Measurements from ENCODE around the gene DTX1.
A peak's percentile ranks its signal among the peaks of the same experiment; 100 is the strongest.

Gene DTX1

DNA sequence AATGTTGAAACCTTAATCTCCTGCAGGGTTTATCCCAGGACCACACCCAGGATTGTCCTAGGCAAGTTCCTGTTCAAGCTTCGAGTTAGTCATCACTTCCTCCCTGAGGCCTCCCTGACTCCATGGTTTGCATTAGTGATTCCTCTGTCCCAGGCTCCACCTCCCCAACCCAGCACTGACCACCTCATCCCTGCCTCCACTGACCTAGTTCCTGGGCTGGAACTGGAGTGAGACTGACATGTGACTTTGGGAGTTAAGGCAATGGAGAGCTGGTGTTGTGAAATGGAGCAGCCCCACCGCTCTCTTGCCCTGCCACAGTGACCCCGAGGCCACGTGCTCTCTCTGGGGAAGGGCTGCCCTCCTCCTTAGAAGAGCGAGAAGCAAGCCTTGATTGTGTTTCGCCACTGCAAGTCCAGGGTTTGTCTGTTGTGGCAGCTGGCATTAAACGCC is 15.8 kb upstream of the DTX1 start:
- Histone ChIP-seq H3K4me1 (ENCODE audit: control insufficient read depth, insufficient read depth, low read length) (no peaks in the 10 kb centered on the region), H3K27me3 (ENCODE audit: control insufficient read depth, insufficient read depth, low read length) (peaks cover 4% of the 10 kb centered on the region)

DNA sequence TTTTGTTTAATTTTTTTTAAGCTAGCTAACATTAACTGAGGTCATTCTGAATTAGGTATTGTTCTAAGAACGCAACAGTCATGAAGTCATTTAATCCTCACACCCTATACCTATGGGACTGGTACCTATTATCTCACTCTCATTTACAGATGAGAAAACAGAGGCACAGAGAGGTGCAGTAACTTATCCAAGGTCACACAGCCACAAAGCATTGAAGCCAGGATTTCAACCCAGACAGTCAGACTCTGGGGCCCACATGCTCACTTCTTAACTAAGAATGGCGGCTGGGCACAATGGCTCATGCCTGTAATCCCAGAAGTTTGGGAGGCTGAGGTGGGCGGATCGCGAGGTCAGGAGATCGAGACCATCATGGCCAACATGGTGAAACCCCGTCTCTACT is 15.0 kb upstream of the DTX1 start:
- Histone ChIP-seq H3K4me1 (ENCODE audit: control insufficient read depth, insufficient read depth, low read length) (no peaks in the 10 kb centered on the region), H3K27me3 (ENCODE audit: control insufficient read depth, insufficient read depth, low read length) (peaks cover 7% of the 10 kb centered on the region), H3K4me3 (ENCODE audit: low read depth, low read length) (no peak overlapping the region), H3K9ac (ENCODE audit: low read depth, low read length) (no peak overlapping the region), H3K36me3 (ENCODE audit: control insufficient read depth, insufficient read depth, low read length) (no peaks in the 10 kb centered on the region), H3K9me3 (ENCODE audit: control insufficient read depth, insufficient read depth, low read length) (no peaks in the 10 kb centered on the region)

More for the DNA sequence above, 15.8 kb upstream of the DTX1 start:
- H3K4me3 ChIP-seq (ENCODE audit: low read depth, low read length) = no peak overlapping the region
- H3K36me3 ChIP-seq (ENCODE audit: control insufficient read depth, insufficient read depth, low read length) = no peaks in the 10 kb centered on the region
- no peak overlapping the region for H3K9ac ChIP-seq (ENCODE audit: low read depth, low read length)
- no peaks in the 10 kb centered on the region for H3K9me3 ChIP-seq (ENCODE audit: control insufficient read depth, insufficient read depth, low read length)

DNA sequence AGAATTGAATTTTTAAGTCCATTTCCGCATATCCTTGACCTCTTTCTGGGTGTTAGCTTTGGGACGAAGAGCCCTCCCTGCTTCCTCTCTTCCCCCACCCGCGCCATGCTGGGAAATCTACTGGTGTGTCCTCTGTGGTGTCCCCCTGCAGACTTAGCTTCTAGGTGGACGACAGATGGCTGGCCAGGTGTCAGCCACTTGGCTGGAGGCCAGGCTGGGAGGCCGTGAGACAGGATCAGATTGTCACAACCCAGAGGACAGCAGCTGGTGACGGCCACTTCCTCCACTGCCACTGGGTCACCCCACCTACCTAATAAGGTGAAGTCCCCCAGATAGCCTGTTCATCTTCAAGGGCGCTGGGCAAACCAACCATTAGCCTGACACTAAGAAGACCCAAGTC is 13.3 kb upstream of the DTX1 start:
- Histone ChIP-seq H3K9me3 (ENCODE audit: control insufficient read depth, insufficient read depth, low read length) (no peaks in the 10 kb centered on the region), H3K4me3 (ENCODE audit: low read depth, low read length) (no peak overlapping the region), H3K9ac (ENCODE audit: low read depth, low read length) (no peak overlapping the region), H3K27me3 (ENCODE audit: control insufficient read depth, insufficient read depth, low read length) (peaks cover 7% of the 10 kb centered on the region), H3K4me1 (ENCODE audit: control insufficient read depth, insufficient read depth, low read length) (no peaks in the 10 kb centered on the region), H3K36me3 (ENCODE audit: control insufficient read depth, insufficient read depth, low read length) (no peaks in the 10 kb centered on the region)

DNA sequence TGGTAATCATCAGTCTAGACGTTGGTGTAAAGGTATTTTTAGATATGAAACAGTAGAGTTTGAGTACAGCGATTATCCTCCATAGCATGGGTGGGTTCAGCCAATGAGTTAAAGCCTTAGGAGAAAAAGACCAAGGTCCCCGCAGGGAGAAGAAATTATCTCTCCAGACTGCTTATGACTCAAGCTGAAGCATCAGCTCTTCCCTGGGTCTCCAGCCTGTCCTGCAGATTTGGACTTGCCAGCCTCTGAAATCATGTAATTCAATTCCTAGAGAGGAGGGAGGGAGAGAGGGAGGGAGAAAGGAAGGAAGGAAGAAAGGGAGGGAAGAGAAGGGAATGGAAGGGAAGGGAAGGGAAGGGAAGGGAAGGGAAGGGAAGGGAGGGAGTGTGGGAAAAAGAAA is 12.0 kb upstream of the DTX1 start:
- Histone ChIP-seq H3K9me3 (ENCODE audit: control insufficient read depth, insufficient read depth, low read length) (no peaks in the 10 kb centered on the region), H3K36me3 (ENCODE audit: control insufficient read depth, insufficient read depth, low read length) (no peaks in the 10 kb centered on the region), H3K9ac (ENCODE audit: low read depth, low read length) (no peak overlapping the region), H3K4me3 (ENCODE audit: low read depth, low read length) (no peak overlapping the region), H3K4me1 (ENCODE audit: control insufficient read depth, insufficient read depth, low read length) (no peaks in the 10 kb centered on the region), H3K27me3 (ENCODE audit: control insufficient read depth, insufficient read depth, low read length) (peaks cover 7% of the 10 kb centered on the region)

DNA sequence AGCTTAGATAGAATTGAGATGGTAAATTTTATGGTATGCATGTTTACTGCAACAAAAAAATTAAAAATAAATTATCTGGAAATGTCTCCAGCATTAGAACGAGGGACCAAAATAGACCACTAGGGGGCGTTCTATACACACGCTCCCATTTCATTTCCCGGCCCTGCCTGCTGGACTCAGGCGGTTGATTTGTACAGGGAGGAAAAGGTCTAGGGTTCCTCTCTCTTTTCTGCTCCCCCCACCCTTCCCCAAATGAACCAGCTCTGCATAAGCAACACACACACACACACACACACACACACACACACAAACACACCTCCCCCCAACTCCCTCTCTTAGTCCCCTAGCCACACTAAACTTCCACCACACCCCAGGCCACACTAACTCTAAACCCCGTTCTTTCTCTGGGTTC is 7.8 kb upstream of the DTX1 start:
- H3K9me3 ChIP-seq (ENCODE audit: control insufficient read depth, insufficient read depth, low read length) = no peaks in the 10 kb centered on the region
- no peaks in the 10 kb centered on the region for H3K4me1 ChIP-seq (ENCODE audit: control insufficient read depth, insufficient read depth, low read length)
- no peak overlapping the region for H3K4me3 ChIP-seq (ENCODE audit: low read depth, low read length)
- no peak overlapping the region for H3K9ac ChIP-seq (ENCODE audit: low read depth, low read length)
- H3K36me3 ChIP-seq (ENCODE audit: control insufficient read depth, insufficient read depth, low read length) = no peaks in the 10 kb centered on the region
- H3K27me3 ChIP-seq (ENCODE audit: control insufficient read depth, insufficient read depth, low read length) = peaks cover 11% of the 10 kb centered on the region

DNA sequence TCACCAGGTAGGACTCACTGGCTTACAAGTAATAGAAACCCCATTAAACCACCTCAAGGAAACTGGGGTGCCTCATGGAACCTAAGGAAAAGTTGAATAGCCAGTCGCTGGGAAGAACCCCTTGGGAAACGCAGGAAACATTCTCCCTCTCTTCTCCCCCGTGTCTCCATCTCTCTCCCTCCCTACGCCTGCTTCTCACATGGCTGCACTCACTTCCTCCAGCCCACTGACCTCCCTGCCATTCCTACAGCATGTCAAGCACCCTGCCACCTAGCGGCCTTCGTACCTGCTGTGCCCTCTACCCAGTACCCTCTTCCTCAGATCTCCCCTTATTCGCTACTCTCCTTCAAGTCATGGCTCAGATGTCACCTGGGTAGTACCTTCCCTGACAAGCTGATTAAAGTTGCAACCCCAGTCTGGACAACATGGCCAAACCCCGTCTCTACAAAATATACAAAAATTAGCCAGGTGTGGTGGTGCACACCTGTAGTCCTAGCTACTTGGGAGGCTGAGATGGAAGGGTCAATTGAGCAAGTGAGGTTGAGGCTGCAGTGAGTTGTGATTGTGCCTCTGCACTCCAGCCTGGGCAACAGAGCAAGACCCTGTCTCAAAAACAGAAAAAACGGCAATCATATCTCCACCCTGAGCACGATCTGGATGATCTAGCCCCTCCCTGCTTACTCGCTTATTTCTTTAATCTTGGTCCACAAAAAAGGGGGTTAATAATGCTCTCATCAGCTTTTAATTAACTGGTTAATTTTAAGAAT is 6.4 kb upstream of the DTX1 start:
- Histone ChIP-seq H3K9me3 (ENCODE audit: control insufficient read depth, insufficient read depth, low read length) (no peaks in the 10 kb centered on the region), H3K27me3 (ENCODE audit: control insufficient read depth, insufficient read depth, low read length) (peaks cover 21% of the 10 kb centered on the region), H3K4me3 (ENCODE audit: low read depth, low read length) (no peak overlapping the region), H3K9ac (ENCODE audit: low read depth, low read length) (no peak overlapping the region), H3K36me3 (ENCODE audit: control insufficient read depth, insufficient read depth, low read length) (no peaks in the 10 kb centered on the region), H3K4me1 (ENCODE audit: control insufficient read depth, insufficient read depth, low read length) (no peaks in the 10 kb centered on the region)

DNA sequence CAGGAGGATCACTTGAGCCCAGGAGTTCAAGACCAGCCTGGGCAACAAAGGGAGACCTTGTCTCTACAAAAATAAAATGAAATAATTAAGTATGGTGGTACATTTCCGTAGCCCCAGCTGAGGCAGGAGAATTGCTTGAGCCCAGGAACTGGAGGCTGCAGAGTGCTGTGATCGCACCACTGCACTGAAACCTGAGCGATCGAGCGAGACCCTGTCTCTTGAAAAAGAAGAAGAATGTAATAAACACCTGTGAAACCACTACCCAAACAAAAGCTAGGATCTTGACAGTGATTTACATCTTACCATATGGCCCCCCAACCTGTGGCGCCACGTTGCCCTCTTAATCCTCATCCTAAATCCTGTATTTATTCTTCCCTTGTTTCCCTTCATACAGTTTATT is 5.7 kb upstream of the DTX1 start:
- no peak overlapping the region for H3K9ac ChIP-seq (ENCODE audit: low read depth, low read length)
- no peaks in the 10 kb centered on the region for H3K9me3 ChIP-seq (ENCODE audit: control insufficient read depth, insufficient read depth, low read length)
- no peaks in the 10 kb centered on the region for H3K4me1 ChIP-seq (ENCODE audit: control insufficient read depth, insufficient read depth, low read length)
- H3K4me3 ChIP-seq (ENCODE audit: low read depth, low read length) = no peak overlapping the region
- H3K27me3 ChIP-seq (ENCODE audit: control insufficient read depth, insufficient read depth, low read length) = peaks cover 23% of the 10 kb centered on the region
- no peaks in the 10 kb centered on the region for H3K36me3 ChIP-seq (ENCODE audit: control insufficient read depth, insufficient read depth, low read length)

DNA sequence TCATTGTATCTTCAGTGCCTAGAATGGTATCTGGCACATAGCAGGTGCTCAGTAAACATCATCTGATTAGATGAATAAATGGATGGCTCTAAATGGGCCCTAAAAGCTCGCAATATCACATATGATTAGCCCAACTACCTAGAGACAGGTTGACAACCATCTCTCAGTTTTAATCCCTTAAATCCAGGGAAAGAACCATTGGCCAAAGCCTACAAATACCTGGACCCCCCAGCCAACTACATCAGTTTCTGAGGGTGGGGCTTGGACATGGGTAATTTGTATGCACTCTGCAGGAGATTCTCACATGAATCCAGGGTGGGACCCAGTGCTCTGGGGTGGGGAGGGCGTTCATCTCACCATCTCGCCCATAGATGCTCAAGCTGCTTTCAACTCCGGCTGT is 4.8 kb upstream of the DTX1 start:
- no peak overlapping the region for H3K9ac ChIP-seq (ENCODE audit: low read depth, low read length)
- H3K36me3 ChIP-seq (ENCODE audit: control insufficient read depth, insufficient read depth, low read length) = no peaks in the 10 kb centered on the region
- no peak overlapping the region for H3K4me3 ChIP-seq (ENCODE audit: low read depth, low read length)
- no peaks in the 10 kb centered on the region for H3K9me3 ChIP-seq (ENCODE audit: control insufficient read depth, insufficient read depth, low read length)
- no peaks in the 10 kb centered on the region for H3K4me1 ChIP-seq (ENCODE audit: control insufficient read depth, insufficient read depth, low read length)
- H3K27me3 ChIP-seq (ENCODE audit: control insufficient read depth, insufficient read depth, low read length) = peaks cover 27% of the 10 kb centered on the region

DNA sequence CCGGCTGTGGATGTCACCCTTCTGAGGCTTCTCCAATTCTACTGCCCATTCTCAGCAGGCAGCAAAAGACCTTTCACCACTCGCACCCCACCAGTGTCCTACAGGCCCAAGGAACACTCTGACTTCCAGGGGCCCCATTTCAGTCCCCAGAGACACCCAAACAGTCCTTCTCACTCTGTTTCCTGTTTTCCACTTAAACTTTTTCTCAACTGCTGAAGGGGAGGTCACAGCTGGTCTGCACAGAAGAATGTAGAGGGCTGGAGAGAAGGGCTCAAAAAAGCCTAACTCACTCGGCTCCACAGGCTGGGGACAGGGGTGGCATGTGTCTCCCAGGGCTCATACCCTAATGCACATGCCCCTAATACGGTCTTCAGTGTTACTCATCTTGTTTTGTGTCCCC is 4.2 kb upstream of the DTX1 start:
- no peaks in the 10 kb centered on the region for H3K36me3 ChIP-seq (ENCODE audit: control insufficient read depth, insufficient read depth, low read length)
- no peaks in the 10 kb centered on the region for H3K4me1 ChIP-seq (ENCODE audit: control insufficient read depth, insufficient read depth, low read length)
- H3K4me3 ChIP-seq (ENCODE audit: low read depth, low read length) = no peak overlapping the region
- H3K9me3 ChIP-seq (ENCODE audit: control insufficient read depth, insufficient read depth, low read length) = no peaks in the 10 kb centered on the region
- peaks cover 27% of the 10 kb centered on the region for H3K27me3 ChIP-seq (ENCODE audit: control insufficient read depth, insufficient read depth, low read length)
- H3K9ac ChIP-seq (ENCODE audit: low read depth, low read length) = no peak overlapping the region

DNA sequence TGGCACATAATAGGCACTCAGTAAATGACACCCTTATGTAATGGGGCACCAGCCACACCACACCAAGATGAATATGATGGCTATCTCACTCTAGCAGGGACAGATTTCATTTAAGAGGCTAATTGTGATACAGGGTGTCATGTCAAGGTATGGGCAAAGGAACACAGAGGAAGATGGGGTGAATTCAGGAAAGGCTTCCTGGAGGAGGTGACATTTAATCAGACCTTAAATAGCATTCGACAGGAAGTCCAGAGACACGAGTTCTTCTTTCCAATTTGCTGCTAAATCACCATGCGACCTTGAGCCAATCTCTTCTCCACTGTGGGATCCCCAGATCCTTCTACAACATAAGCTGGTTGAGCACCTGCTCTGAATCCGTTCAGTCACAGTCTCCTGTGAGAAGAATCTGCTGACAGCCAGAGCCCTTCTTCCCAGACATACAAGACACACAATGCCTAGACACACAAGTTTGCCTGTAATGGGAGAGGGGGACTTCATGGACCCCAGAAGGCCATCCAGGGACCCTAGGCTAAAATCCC is 1.5 kb upstream of the DTX1 start:
- Histone ChIP-seq H3K9me3 (ENCODE audit: control insufficient read depth, insufficient read depth, low read length) (no peaks in the 10 kb centered on the region), H3K9ac (ENCODE audit: low read depth, low read length) (no peak overlapping the region), H3K4me3 (ENCODE audit: low read depth, low read length) (no peak overlapping the region), H3K27me3 (ENCODE audit: control insufficient read depth, insufficient read depth, low read length) (peaks cover 30% of the 10 kb centered on the region), H3K36me3 (ENCODE audit: control insufficient read depth, insufficient read depth, low read length) (no peaks in the 10 kb centered on the region), H3K4me1 (ENCODE audit: control insufficient read depth, insufficient read depth, low read length) (no peaks in the 10 kb centered on the region)

DNA sequence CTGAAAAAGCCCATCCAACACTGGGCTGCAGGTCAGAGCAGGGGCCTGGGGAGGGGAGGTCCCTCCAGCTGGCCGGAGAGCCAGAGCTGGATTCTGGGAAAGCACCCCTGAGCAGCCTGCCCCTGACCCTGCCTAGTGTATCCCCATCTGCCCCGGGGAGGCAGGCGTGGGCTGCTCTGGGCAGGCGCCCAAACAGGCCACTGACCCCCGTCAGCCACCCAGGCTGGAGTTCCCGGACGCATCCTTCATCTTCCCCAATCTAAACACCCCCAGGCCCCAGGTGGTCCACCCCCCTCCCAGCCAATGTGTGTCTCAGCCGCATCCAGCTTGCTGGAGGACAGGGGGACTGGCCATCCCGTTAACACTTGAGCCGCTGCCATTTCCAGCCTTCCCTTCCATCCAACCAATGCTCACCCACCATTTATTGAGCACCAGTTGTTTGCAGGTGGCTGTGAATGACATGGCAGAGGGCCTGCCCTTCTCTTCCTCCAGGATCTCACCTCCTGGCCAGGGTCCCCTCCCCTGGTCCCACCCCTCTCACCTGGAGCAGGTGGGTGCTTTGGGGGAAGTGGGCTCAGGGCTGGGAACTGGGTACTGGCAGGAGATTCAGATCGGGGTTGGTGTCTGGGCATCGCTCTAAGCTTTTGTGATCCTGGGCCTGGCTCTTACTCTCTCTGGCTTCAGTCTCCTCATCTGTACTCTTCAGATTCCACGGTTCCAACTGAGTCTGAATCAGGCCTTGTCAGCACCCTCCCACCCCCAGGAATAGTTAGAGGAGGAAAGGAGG is 743 bp upstream of the DTX1 start:
- H3K9ac ChIP-seq (ENCODE audit: low read depth, low read length) = no peak overlapping the region
- H3K9me3 ChIP-seq (ENCODE audit: control insufficient read depth, insufficient read depth, low read length) = no peaks in the 10 kb centered on the region
- peak overlapping the region; percentile 50 for H3K4me3 ChIP-seq (ENCODE audit: low read depth, low read length)
- H3K36me3 ChIP-seq (ENCODE audit: control insufficient read depth, insufficient read depth, low read length) = no peaks in the 10 kb centered on the region
- peaks cover 37% of the 10 kb centered on the region for H3K27me3 ChIP-seq (ENCODE audit: control insufficient read depth, insufficient read depth, low read length)
- H3K4me1 ChIP-seq (ENCODE audit: control insufficient read depth, insufficient read depth, low read length) = no peaks in the 10 kb centered on the region

DNA sequence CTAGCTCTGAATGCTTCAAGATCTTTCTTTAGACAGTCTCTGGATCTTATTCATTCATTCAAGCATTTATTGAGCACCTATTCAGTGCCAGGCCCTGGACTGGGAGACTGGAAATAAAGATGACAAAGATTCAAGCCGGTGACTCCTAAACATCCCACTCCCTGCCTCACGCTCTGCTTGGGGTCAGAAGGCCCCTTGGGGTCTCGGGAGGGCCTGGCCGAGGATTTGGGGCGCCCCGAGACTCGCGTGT is 224 bp upstream of the DTX1 start:
- Histone ChIP-seq H3K9ac (ENCODE audit: low read depth, low read length) (no peak overlapping the region), H3K9me3 (ENCODE audit: control insufficient read depth, insufficient read depth, low read length) (no peaks in the 10 kb centered on the region), H3K36me3 (ENCODE audit: control insufficient read depth, insufficient read depth, low read length) (no peaks in the 10 kb centered on the region), H3K4me3 (ENCODE audit: low read depth, low read length) (peak overlapping the region; percentile 50), H3K27me3 (ENCODE audit: control insufficient read depth, insufficient read depth, low read length) (peaks cover 37% of the 10 kb centered on the region), H3K4me1 (ENCODE audit: control insufficient read depth, insufficient read depth, low read length) (no peaks in the 10 kb centered on the region)

Measured in iPS-15b (cell line).